ENCODE data around the gene CHRNA7. TPM values are rescaled to one million over a fixed set of nuclear protein-coding genes. Genes with fewer than 3 reads are reported as not detected.
A peak's percentile ranks its signal among the peaks of the same experiment; 100 is the strongest.

CHRNA7 gene
- total RNA-seq, 4 donors from 2014 or later, result 0.68 to 2.1 (median 1.5) TPM

GRCh38 chr15:32029409-32029861, 880 bp upstream of the CHRNA7 start:
- no peak for DNase-seq

GRCh38 chr15:32030795-32031194, 480 bp downstream of the CHRNA7 start:
- Histone ChIP-seq H3K36me3 (no peaks in the 10 kb centered on the region), H3K4me3 (peak overlapping the region; percentile 42 to 75 (median 52)), H3K27ac (no peak overlapping the region), H3K9me3 (no peaks in the 10 kb centered on the region), H3K27me3 (peaks cover 0 to 65% (median 2%) of the 10 kb centered on the region in 4 donors), H3K4me1 (peaks cover 10 to 27% (median 12%) of the 10 kb centered on the region in 3 donors)
- intact Hi-C loops (cut with DNase I), result no loop called here
- WGBS, 2 donors, result 0 to 4% methylated on average over 3 to 12 of the region's 21 CpGs
- TF ChIP-seq CTCF (IDR thresholded peaks at IDR 0.05), result no peak
- no peak for DNase-seq

More at GRCh38 chr15:32029409-32029861, 880 bp upstream of the CHRNA7 start:
- peaks cover 0 to 65% (median 2%) of the 10 kb centered on the region in 4 donors for H3K27me3 ChIP-seq
- intact Hi-C loops (cut with DNase I), result no loop called here
- no peak overlapping the region for H3K27ac ChIP-seq
- peak overlapping the region; percentile 42 to 75 (median 52) for H3K4me3 ChIP-seq
- TF ChIP-seq POLR2A (IDR thresholded peaks at IDR 0.05), result no peak
- peak in 3 of 6 experiments; percentile 11 to 14 (median 14) for TF ChIP-seq CTCF (IDR thresholded peaks at IDR 0.05)
- H3K9me3 ChIP-seq, result no peaks in the 10 kb centered on the region
- 0% methylated on average over 3 to 10 of the region's 16 CpGs for WGBS, 2 donors
- peaks cover 10 to 27% (median 12%) of the 10 kb centered on the region in 3 donors for H3K4me1 ChIP-seq
- H3K36me3 ChIP-seq, result no peaks in the 10 kb centered on the region

- no peak for TF ChIP-seq CTCF (IDR thresholded peaks at IDR 0.05)
- TF ChIP-seq POLR2A (IDR thresholded peaks at IDR 0.05), result no peak
- no peak for DNase-seq
- Histone ChIP-seq H3K9me3 (no peaks in the 10 kb centered on the region), H3K4me3 (no peak overlapping the region), H3K27ac (no peak overlapping the region), H3K36me3 (no peaks in the 10 kb centered on the region), H3K27me3 (peaks cover 0 to 54% (median 2%) of the 10 kb centered on the region in 4 donors), H3K4me1 (peaks cover 10 to 27% (median 12%) of the 10 kb centered on the region in 3 donors)
- intact Hi-C loops (cut with DNase I), result no loop called here
- WGBS, 2 donors, result 55 to 64% methylated on average over 5 of the region's 5 CpGs
Observed at GRCh38 chr15:32033186-32033890, 3.0 kb downstream of the CHRNA7 start.

- H3K36me3 ChIP-seq, result no peaks in the 10 kb centered on the region
- no peak for TF ChIP-seq POLR2A (IDR thresholded peaks at IDR 0.05)
- TF ChIP-seq CTCF (IDR thresholded peaks at IDR 0.05), result no peak
- no peaks in the 10 kb centered on the region for H3K9me3 ChIP-seq
- no peak overlapping the region for H3K4me3 ChIP-seq
- intact Hi-C loops (cut with DNase I), result no loop called here
- H3K4me1 ChIP-seq, result peaks cover 10 to 24% (median 11%) of the 10 kb centered on the region in 3 donors
- no peak overlapping the region for H3K27ac ChIP-seq
- H3K27me3 ChIP-seq, result peaks cover 0 to 46% (median 2%) of the 10 kb centered on the region in 4 donors
- DNase-seq, result no peak
Observed at GRCh38 chr15:32034106-32034505, 3.8 kb downstream of the CHRNA7 start.

- peaks cover 8 to 13% (median 10%) of the 10 kb centered on the region in 3 donors for H3K4me1 ChIP-seq
- H3K36me3 ChIP-seq, result no peaks in the 10 kb centered on the region
- intact Hi-C loops (cut with DNase I), result no loop called here
- peaks cover 0 to 34% (median 2%) of the 10 kb centered on the region in 4 donors for H3K27me3 ChIP-seq
- DNase-seq, result no peak
- H3K4me3 ChIP-seq, result no peak overlapping the region
- WGBS, 2 donors, result 74 to 87% methylated on average over 2 of the region's 2 CpGs
- H3K9me3 ChIP-seq, result no peaks in the 10 kb centered on the region
- TF ChIP-seq POLR2A (IDR thresholded peaks at IDR 0.05), result no peak
- TF ChIP-seq CTCF (IDR thresholded peaks at IDR 0.05), result no peak
- no peak overlapping the region for H3K27ac ChIP-seq
Observed at GRCh38 chr15:32035285-32035684, 5.0 kb downstream of the CHRNA7 start.

Measured in esophagus squamous epithelium (tissue), 5 donors.